ENCODE measurements around the gene KRTAP5-5. TPM values are rescaled to one million over a fixed set of nuclear protein-coding genes. Genes with fewer than 3 reads are reported as not detected.
"Not testable (repeated sequence)": the region's sequence is repeated elsewhere in the genome, so short reads cannot be mapped to it uniquely, and the experiment has no call there.

The KRTAP5-5 gene
- total RNA-seq, 1 donor from 2014 or later = not detected

GRCh38 chr11:1589996-1590395 lies 39.6 kb upstream of the KRTAP5-5 start:
- no peaks in the 10 kb centered on the region for H3K36me3 Mint-ChIP-seq
- H3K4me1 Mint-ChIP-seq (ENCODE audit: unreplicated experiment) = no peaks in the 10 kb centered on the region
- TF ChIP-seq CTCF (conservative IDR thresholded peaks at IDR 0.05) = no peak
- no peak overlapping the region for H3K27ac Mint-ChIP-seq
- no peak overlapping the region for H3K4me3 Mint-ChIP-seq
- DNase-seq (ENCODE audit: extremely low spot score, unreplicated experiment) = no peak
- no peaks in the 10 kb centered on the region for H3K9me3 Mint-ChIP-seq
- H3K27me3 Mint-ChIP-seq = peaks cover 40% of the 10 kb centered on the region

- Mint-ChIP-seq H3K36me3 (no peaks in the 10 kb centered on the region), H3K27me3 (peaks cover 63% of the 10 kb centered on the region), H3K4me1 (ENCODE audit: unreplicated experiment) (no peaks in the 10 kb centered on the region), H3K27ac (no peak overlapping the region), H3K4me3 (no peak overlapping the region), H3K9me3 (no peaks in the 10 kb centered on the region)
- no peak for TF ChIP-seq CTCF (conservative IDR thresholded peaks at IDR 0.05)
- DNase-seq (ENCODE audit: extremely low spot score, unreplicated experiment) = no peak
Observed at GRCh38 chr11:1592628-1593027, 36.9 kb upstream of the KRTAP5-5 start.

- H3K27ac Mint-ChIP-seq; H3K36me3 Mint-ChIP-seq; DNase-seq (ENCODE audit: extremely low spot score, unreplicated experiment); H3K4me1 Mint-ChIP-seq (ENCODE audit: unreplicated experiment); H3K4me3 Mint-ChIP-seq; H3K9me3 Mint-ChIP-seq: not testable (repeated sequence)
- peaks cover 73% of the 10 kb centered on the region for H3K27me3 Mint-ChIP-seq
Observed at GRCh38 chr11:1595994-1596575, 33.5 kb upstream of the KRTAP5-5 start.

- H3K27me3 Mint-ChIP-seq = peaks cover 76% of the 10 kb centered on the region
- not testable (repeated sequence) for DNase-seq (ENCODE audit: extremely low spot score, unreplicated experiment); H3K4me1 Mint-ChIP-seq (ENCODE audit: unreplicated experiment); H3K27ac Mint-ChIP-seq; H3K36me3 Mint-ChIP-seq; H3K9me3 Mint-ChIP-seq; H3K4me3 Mint-ChIP-seq
Observed at GRCh38 chr11:1596576-1597121, 32.9 kb upstream of the KRTAP5-5 start.

- no peaks in the 10 kb centered on the region for H3K36me3 Mint-ChIP-seq
- no peaks in the 10 kb centered on the region for H3K9me3 Mint-ChIP-seq
- H3K4me1 Mint-ChIP-seq (ENCODE audit: unreplicated experiment) = no peaks in the 10 kb centered on the region
- H3K27me3 Mint-ChIP-seq = peaks cover 81% of the 10 kb centered on the region
- no peak overlapping the region for H3K4me3 Mint-ChIP-seq
- H3K27ac Mint-ChIP-seq = no peak overlapping the region
- no peak for DNase-seq (ENCODE audit: extremely low spot score, unreplicated experiment)
- no peak for TF ChIP-seq CTCF (conservative IDR thresholded peaks at IDR 0.05)
Observed at GRCh38 chr11:1597331-1597993, 32.1 kb upstream of the KRTAP5-5 start.

- Mint-ChIP-seq H3K27me3 (peaks cover 79% of the 10 kb centered on the region), H3K27ac (no peak within 1 kb of the TSS), H3K36me3 (no peaks in the 10 kb centered on the region), H3K9me3 (no peaks in the 10 kb centered on the region), H3K4me3 (no peak within 1 kb of the TSS), H3K4me1 (ENCODE audit: unreplicated experiment) (no peaks in the 10 kb centered on the region)
- TF ChIP-seq CTCF (conservative IDR thresholded peaks at IDR 0.05) = no peak
- no peak for DNase-seq (ENCODE audit: extremely low spot score, unreplicated experiment)
Observed at GRCh38 chr11:1597994-1598380, 31.6 kb upstream of the KRTAP5-5 start, which contains the start of gene KRTAP5-2. Gene KRTAP5-2, minus strand, starts transcription at chr11:1598294. Its CDS starts 44 bp downstream, at chr11:1598250.

GRCh38 chr11:1598406-1598805 lies 31.2 kb upstream of the KRTAP5-5 start:
- H3K4me3 Mint-ChIP-seq; H3K27ac Mint-ChIP-seq; H3K4me1 Mint-ChIP-seq (ENCODE audit: unreplicated experiment); H3K36me3 Mint-ChIP-seq; DNase-seq (ENCODE audit: extremely low spot score, unreplicated experiment); H3K9me3 Mint-ChIP-seq: not testable (repeated sequence)
- peaks cover 79% of the 10 kb centered on the region for H3K27me3 Mint-ChIP-seq
